K562 (cell line): Measurements from ENCODE around the gene BTG2. TPM values are rescaled to one million over a fixed set of nuclear protein-coding genes. Genes with fewer than 3 reads are reported as not detected.

Source experiments
- CBFA2T2 ChIP-seq: fragments of 450-650 bp; conservative IDR thresholded peaks from 2 replicates; pipeline ENCODE4 v1.6.1; 2017; ENCODE audit warnings: mild to moderate bottlenecking
- CHCHD3 ChIP-seq: fragments of 250-450 bp; sonication (Bioruptor Pico); IDR thresholded peaks from 2 replicates; pipeline ENCODE4 v2.1.2; 2022; ENCODE audit warnings: mild to moderate bottlenecking
- CXXC5 ChIP-seq: fragments of 250-450 bp; sonication (Bioruptor Pico); IDR thresholded peaks from 2 replicates; pipeline ENCODE4 v1.8.0; 2022; ENCODE audit warnings: inconsistent platforms, mild to moderate bottlenecking, moderate library complexity
- IFI16 ChIP-seq: fragments of 250-450 bp; sonication (Bioruptor Pico); IDR thresholded peaks from 2 replicates; pipeline ENCODE4 v2.1.2; 2022; ENCODE audit warnings: mild to moderate bottlenecking, inconsistent platforms
- KDM2B ChIP-seq: fragments of 250-450 bp; sonication (Bioruptor Pico); IDR thresholded peaks from 2 replicates; pipeline ENCODE4 v1.8.0; 2021; ENCODE audit warnings: mild to moderate bottlenecking, moderate library complexity
- LARP7 ChIP-seq: fragments of 450-650 bp; IDR thresholded peaks from 2 replicates; pipeline ENCODE4 v1.6.1; 2016
- LCOR ChIP-seq: sonication (generic); formaldehyde crosslinking; IDR thresholded peaks from 2 replicates; pipeline ENCODE4 v1.8.0; 2022; ENCODE audit warnings: mild to moderate bottlenecking, missing genetic modification reagents
- MED1 ChIP-seq: sonication (generic); formaldehyde crosslinking; IDR thresholded peaks from 2 replicates; pipeline ENCODE4 v1.8.1; 2023; ENCODE audit warnings: missing genetic modification reagents, borderline replicate concordance
- NCOA4 ChIP-seq: fragments of 450-650 bp; IDR thresholded peaks from 2 replicates; pipeline ENCODE4 v1.6.1; 2018; ENCODE audit warnings: mild to moderate bottlenecking; ENCODE audit not compliant: partially characterized antibody
- RAD21 ChIP-seq, 2 experiments: fragments of 250-450 bp in 1 of 2; fragments of 450-650 bp in 1 of 2; sonication (Bioruptor Pico) in 1 of 2; formaldehyde crosslinking in 1 of 2; IDR thresholded peaks in 1 of 2; conservative IDR thresholded peaks in 1 of 2; 2 replicates each; pipeline versions ENCODE4 v1.4.0 to v1.8.0; 2020 to 2022; ENCODE audit warnings: mild to moderate bottlenecking in 2 of 2, moderate library complexity in 1 of 2
- RFX1 ChIP-seq: fragments of 450-650 bp; IDR thresholded peaks from 2 replicates; pipeline ENCODE4 v1.6.1; 2016; ENCODE audit warnings: mild to moderate bottlenecking, moderate library complexity
- STAT5B ChIP-seq: fragments of 250-450 bp; sonication (Bioruptor Pico); IDR thresholded peaks from 2 replicates; pipeline ENCODE4 v1.8.0; 2021; ENCODE audit warnings: mild to moderate bottlenecking, inconsistent platforms
- TAL1 ChIP-seq: fragments of 450-650 bp; IDR thresholded peaks from 2 replicates; pipeline ENCODE4 v1.6.1; 2016; ENCODE audit warnings: mild to moderate bottlenecking
- ZNF175 ChIP-seq: fragments of 200-800 bp; sonication (Bioruptor generic); IDR thresholded peaks from 2 replicates; pipeline ENCODE4 v1.6.1; 2016; ENCODE audit warnings: low read depth, mild to moderate bottlenecking, missing genetic modification characterization, missing compliant biosample characterization
- ZNF583 ChIP-seq: fragments of 250-450 bp; sonication (Bioruptor Pico); IDR thresholded peaks from 2 replicates; pipeline ENCODE4 v1.4.0; 2020
- ZNF764 ChIP-seq: fragments of 250-450 bp; sonication (Bioruptor Pico); IDR thresholded peaks from 2 replicates; pipeline ENCODE4 v1.4.0; 2020; ENCODE audit warnings: low read depth, mild to moderate bottlenecking, moderate library complexity
- ZNF830 ChIP-seq: fragments of 250-450 bp; sonication (Bioruptor Pico); IDR thresholded peaks from 2 replicates; pipeline ENCODE4 v1.5.0; 2021; ENCODE audit warnings: mild to moderate bottlenecking
- polyA plus RNA-seq, 8 experiments: library from polyadenylated mRNA; depleted of rRNA in 4 of 8; stranded (reverse) in 5 of 8; unstranded in 3 of 8; fragments of >200 nt; fragmentation: Nextera tagmentation in 2 of 8; fragmentation: Illumina TruSeq in 1 of 8; extraction: Ambion mirVana in 2 of 8; extraction: Trizol in 1 of 8; gene quantifications; 2 replicates each; pipeline versions ENCODE4 v1.2.1 to v1.2.3, GENCODE V29; 2011 to 2014; ENCODE audit warnings: inconsistent platforms in 1 of 8, missing spikeins in 1 of 8
- total RNA-seq, 7 experiments: library from RNA; depleted of rRNA in 6 of 7; stranded (reverse); fragments of >200 nt in 6 of 7; fragmentation: Illumina TruSeq in 2 of 7; extraction: Trizol in 2 of 7; gene quantifications; 2 replicates each; pipeline versions ENCODE4 v1.2.1 to v1.2.3, GENCODE V29; 2011 to 2021; ENCODE audit warnings: low replicate concordance in 1 of 7
- TF ChIP-seq, protein P1 (sequence below), 2 experiments: fragments of 200-800 bp in 1 of 2; sonication (Bioruptor generic) in 1 of 2; sonication (generic) in 1 of 2; formaldehyde crosslinking in 1 of 2; IDR thresholded peaks in 1 of 2; conservative IDR thresholded peaks in 1 of 2; 2 replicates each; pipeline versions ENCODE4 v1.5.0 to v1.6.1; 2016 to 2020; ENCODE audit warnings: missing compliant biosample characterization in 1 of 2, missing genetic modification characterization in 1 of 2, missing genetic modification reagents in 1 of 2
- TF ChIP-seq, protein P2 (sequence below): fragments of 250-450 bp; sonication (Bioruptor Pico); IDR thresholded peaks from 2 replicates; pipeline ENCODE4 v1.5.0; 2022; ENCODE audit warnings: mild to moderate bottlenecking
- TF ChIP-seq, protein P3 (sequence below): sonication (generic); formaldehyde crosslinking; IDR thresholded peaks from 2 replicates; pipeline ENCODE4 v1.5.0; 2020; ENCODE audit warnings: missing genetic modification reagents
- TF ChIP-seq, protein P4 (sequence below): fragments of 250-450 bp; sonication (Bioruptor Pico); IDR thresholded peaks from 2 replicates; pipeline ENCODE4 v1.9.0; 2021; ENCODE audit warnings: mild to moderate bottlenecking, inconsistent platforms
- TF ChIP-seq, protein P5 (sequence below): IDR thresholded peaks from 3 replicates; pipeline ENCODE4 v1.6.1; 2011; ENCODE audit warnings: borderline replicate concordance, mild to moderate bottlenecking; ENCODE audit not compliant: insufficient read length, insufficient read depth

Gene BTG2
- total and polyA plus RNA-seq, 9 of the 15 experiments (the other 6 are each of a cell fraction or from before 2014, with no cell fraction given): 2.3 to 41.9 (median 8.7) TPM

DNA sequence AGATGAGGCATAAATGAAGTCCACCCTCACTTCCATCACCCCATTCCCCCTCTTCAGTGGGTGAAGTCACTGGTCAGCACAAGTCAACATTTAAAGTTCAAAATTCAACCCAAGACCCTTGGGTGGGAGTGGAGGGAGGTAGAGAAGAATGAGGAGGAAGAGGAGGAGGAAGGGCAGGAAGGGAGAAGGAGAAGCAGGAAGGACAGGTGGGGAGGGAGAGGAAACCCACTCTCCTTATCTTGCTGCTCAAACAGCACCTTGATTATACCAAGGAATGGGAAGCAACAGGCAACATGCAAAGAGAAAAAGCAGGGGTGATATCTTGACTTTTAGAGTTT lies 4.0 kb upstream of the BTG2 start (continued):
- TF ChIP-seq RAD21 (CRISPR knock-in tag; conservative IDR thresholded peaks at IDR 0.05 in 1 of 2, IDR thresholded peaks at IDR 0.05 in 1 of 2) (no peak), CXXC5 (CRISPR knock-in tag) (0 out of 2 replicates have a peak, but pooled peaks have one; percentile 5), STAT5B (CRISPR knock-in tag) (no peak), CHCHD3 (CRISPR knock-in tag) (no peak), CBFA2T2 (0 out of 2 replicates have a peak, but pooled peaks have one; percentile 13), MED1 (CRISPR knock-in tag) (no peak), KDM2B (CRISPR knock-in tag) (no peak), ZNF830 (no peak), IFI16 (CRISPR knock-in tag) (no peak), ZNF764 (CRISPR knock-in tag) (no peak), LARP7 (no peak), RFX1 (no peak), ZNF583 (0 out of 2 replicates have a peak, but pooled peaks have one; percentile 15), LCOR (0 out of 2 replicates have a peak, but pooled peaks have one; percentile 48), TAL1 (0 out of 2 replicates have a peak, but pooled peaks have one; percentile 4), ZNF175 (CRISPR knock-in tag) (no peak), NCOA4 (no peak)
- TF ChIP-seq, protein P1, sequence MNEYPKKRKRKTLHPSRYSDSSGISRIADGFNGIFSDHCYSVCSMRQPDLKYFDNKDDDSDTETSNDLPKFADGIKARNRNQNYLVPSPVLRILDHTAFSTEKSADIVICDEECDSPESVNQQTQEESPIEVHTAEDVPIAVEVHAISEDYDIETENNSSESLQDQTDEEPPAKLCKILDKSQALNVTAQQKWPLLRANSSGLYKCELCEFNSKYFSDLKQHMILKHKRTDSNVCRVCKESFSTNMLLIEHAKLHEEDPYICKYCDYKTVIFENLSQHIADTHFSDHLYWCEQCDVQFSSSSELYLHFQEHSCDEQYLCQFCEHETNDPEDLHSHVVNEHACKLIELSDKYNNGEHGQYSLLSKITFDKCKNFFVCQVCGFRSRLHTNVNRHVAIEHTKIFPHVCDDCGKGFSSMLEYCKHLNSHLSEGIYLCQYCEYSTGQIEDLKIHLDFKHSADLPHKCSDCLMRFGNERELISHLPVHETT (CRISPR knock-in tag; conservative IDR thresholded peaks at IDR 0.05 in 1 of 2, IDR thresholded peaks at IDR 0.05 in 1 of 2): no peak
- TF ChIP-seq, protein P2, sequence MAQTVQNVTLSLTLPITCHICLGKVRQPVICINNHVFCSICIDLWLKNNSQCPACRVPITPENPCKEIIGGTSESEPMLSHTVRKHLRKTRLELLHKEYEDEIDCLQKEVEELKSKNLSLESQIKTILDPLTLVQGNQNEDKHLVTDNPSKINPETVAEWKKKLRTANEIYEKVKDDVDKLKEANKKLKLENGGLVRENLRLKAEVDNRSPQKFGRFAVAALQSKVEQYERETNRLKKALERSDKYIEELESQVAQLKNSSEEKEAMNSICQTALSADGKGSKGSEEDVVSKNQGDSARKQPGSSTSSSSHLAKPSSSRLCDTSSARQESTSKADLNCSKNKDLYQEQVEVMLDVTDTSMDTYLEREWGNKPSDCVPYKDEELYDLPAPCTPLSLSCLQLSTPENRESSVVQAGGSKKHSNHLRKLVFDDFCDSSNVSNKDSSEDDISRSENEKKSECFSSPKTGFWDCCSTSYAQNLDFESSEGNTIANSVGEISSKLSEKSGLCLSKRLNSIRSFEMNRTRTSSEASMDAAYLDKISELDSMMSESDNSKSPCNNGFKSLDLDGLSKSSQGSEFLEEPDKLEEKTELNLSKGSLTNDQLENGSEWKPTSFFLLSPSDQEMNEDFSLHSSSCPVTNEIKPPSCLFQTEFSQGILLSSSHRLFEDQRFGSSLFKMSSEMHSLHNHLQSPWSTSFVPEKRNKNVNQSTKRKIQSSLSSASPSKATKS (CRISPR knock-in tag): no peak
- TF ChIP-seq, protein P3, sequence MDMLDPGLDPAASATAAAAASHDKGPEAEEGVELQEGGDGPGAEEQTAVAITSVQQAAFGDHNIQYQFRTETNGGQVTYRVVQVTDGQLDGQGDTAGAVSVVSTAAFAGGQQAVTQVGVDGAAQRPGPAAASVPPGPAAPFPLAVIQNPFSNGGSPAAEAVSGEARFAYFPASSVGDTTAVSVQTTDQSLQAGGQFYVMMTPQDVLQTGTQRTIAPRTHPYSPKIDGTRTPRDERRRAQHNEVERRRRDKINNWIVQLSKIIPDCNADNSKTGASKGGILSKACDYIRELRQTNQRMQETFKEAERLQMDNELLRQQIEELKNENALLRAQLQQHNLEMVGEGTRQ: no peak
- TF ChIP-seq, protein P4, sequence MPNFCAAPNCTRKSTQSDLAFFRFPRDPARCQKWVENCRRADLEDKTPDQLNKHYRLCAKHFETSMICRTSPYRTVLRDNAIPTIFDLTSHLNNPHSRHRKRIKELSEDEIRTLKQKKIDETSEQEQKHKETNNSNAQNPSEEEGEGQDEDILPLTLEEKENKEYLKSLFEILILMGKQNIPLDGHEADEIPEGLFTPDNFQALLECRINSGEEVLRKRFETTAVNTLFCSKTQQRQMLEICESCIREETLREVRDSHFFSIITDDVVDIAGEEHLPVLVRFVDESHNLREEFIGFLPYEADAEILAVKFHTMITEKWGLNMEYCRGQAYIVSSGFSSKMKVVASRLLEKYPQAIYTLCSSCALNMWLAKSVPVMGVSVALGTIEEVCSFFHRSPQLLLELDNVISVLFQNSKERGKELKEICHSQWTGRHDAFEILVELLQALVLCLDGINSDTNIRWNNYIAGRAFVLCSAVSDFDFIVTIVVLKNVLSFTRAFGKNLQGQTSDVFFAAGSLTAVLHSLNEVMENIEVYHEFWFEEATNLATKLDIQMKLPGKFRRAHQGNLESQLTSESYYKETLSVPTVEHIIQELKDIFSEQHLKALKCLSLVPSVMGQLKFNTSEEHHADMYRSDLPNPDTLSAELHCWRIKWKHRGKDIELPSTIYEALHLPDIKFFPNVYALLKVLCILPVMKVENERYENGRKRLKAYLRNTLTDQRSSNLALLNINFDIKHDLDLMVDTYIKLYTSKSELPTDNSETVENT (CRISPR knock-in tag): no peak
- TF ChIP-seq, protein P5, sequence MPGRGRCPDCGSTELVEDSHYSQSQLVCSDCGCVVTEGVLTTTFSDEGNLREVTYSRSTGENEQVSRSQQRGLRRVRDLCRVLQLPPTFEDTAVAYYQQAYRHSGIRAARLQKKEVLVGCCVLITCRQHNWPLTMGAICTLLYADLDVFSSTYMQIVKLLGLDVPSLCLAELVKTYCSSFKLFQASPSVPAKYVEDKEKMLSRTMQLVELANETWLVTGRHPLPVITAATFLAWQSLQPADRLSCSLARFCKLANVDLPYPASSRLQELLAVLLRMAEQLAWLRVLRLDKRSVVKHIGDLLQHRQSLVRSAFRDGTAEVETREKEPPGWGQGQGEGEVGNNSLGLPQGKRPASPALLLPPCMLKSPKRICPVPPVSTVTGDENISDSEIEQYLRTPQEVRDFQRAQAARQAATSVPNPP: no peak
